ENCODE measurements around the gene DNLZ.

DNLZ gene

DNA sequence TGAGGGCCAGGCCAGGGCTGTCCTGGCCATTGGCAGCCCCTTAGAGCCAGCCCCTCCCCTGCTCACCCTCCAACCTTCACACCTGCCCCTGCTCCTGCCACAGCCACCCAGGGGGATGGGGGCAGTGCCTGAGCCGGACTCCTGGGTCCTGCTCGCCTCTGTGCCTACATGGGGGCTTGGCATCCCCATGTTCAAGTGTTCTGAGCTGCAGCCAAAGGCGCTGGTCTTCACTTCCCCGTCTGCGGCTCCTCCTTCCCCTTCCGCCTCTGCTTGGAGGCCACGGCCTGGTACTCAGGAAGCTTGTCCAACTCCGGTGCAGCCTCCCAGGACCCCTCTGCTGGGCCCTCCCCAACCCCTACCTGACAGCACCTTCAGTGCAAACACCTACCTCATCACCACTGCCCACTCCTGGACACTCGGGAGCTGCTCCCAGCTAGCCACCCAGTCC is 2.3 kb upstream of the DNLZ start:
- DNase-seq (ENCODE audit: insufficient read length): no peak
- FAIRE-seq: no peak
- TF ChIP-seq TAF1 (IDR thresholded peaks at IDR 0.05; ENCODE audit: borderline replicate concordance, low read depth, low read length): no peak
- TF ChIP-seq POLR2A (IDR thresholded peaks at IDR 0.05; ENCODE audit: low read depth, low read length): no peak; the same call in 1 of the 2 replicates
- no peak for TF ChIP-seq POLR2AphosphoS5 (IDR thresholded peaks at IDR 0.05; ENCODE audit: low read depth, low read length)

DNA sequence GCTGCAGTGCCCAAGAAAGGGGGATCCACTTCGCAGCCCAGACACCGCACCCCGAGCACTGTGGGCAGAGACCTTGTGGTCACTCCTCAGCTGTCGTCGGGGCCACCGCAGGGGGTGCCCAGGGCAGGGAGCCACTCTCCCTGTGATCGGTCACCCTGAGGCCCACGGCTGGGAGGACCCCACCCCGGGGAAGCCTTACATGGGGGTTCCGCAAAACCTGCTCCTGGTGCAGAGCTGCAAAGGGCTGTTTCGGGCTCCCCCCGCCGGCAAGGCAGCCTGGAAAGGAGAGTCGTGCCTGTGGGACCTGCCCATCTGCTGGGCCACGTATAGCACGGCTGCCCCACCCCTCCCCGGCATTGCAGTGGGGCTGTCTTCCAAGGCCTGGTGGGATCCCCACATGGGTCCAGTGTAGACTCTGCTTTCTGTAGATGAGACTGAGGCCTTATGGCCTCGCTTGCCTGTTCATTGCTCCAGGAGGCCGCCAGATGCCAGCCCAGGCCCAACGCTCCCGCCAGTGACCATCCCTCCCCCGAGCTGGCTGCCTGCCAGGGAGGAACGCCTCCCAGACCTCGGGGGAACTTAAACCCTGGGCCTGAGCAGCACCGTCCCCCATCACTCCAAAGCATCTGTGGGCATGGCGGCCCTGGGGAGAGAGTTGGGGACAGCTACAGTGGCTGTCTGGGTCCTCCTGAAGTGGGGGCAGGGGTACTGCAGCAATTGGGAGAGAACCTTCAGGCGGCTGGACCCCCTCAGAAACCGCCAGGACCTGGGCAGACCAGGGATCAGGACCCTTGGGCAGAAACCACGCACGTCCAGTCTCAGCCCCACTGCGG is 1.6 kb upstream of the DNLZ start:
- no peak for DNase-seq (ENCODE audit: insufficient read length)
- FAIRE-seq: no peak
- TF ChIP-seq POLR2A (IDR thresholded peaks at IDR 0.05; ENCODE audit: low read depth, low read length) (no peak), TAF1 (IDR thresholded peaks at IDR 0.05; ENCODE audit: borderline replicate concordance, low read depth, low read length) (no peak), POLR2AphosphoS5 (IDR thresholded peaks at IDR 0.05; ENCODE audit: low read depth, low read length) (no peak)

DNA sequence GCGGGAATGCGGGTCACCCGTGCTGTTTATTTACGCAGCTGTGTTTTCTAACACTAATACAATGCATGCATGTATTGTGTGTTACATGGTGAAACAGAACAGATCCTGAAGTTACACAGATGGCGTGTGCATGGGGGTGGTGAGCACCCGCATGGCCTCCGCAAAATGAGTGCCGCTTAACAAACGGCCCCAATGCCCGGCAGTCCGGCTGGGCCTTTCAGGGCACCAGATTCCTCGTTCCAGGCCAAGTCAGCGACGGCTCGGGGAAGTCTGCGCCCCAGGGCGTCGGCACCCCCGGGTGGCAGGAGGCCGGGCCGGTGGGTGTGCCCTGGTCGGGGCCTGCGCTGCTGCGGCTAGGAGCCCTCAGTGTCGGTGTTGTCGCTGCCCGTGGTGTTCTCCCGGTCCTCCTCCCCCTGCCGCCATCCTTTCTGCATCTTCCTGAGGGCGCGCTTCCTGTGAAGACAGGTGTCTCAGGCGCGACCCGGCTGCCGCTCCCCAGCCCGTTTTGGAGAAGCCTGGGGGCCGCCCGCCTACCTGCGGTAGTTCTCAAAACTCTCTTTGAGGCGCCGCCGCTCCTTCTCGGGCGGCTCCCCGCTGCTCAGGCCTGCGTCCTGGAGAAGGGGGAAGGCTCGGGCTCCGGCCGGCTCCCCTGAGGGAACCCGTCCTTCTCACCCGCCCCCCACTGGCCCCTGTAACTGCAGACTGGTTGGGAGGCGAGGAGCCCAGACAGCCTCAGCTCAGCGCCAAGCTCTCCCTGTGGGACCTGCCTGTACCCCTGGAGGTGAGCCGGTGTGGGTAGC is 605 bp upstream of the DNLZ start:
- no peak for DNase-seq (ENCODE audit: insufficient read length)
- TF ChIP-seq TAF1 (IDR thresholded peaks at IDR 0.05; ENCODE audit: borderline replicate concordance, low read depth, low read length) (no peak), POLR2A (IDR thresholded peaks at IDR 0.05; ENCODE audit: low read depth, low read length) (no peak), POLR2AphosphoS5 (IDR thresholded peaks at IDR 0.05; ENCODE audit: low read depth, low read length) (no peak)
- no peak for FAIRE-seq

DNA sequence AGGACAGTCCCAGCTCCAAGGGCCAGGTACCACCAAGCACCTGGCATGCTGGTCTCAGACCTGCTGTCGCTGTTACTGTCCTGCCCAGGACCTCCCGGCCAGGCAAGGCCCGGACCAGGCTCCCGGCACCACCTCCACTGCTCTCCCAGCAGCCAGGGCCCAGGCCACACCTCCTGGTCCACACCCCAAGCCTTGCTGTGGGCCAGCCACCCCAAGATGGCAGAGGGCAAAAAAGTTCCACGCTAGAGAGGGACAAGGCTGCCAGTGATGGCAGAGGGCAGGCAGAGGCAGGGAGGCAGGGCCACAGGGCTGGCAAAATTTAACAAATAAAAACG is 1.1 kb downstream of the DNLZ start:
- DNase-seq (ENCODE audit: insufficient read length): no peak
- no peak for FAIRE-seq
- TF ChIP-seq POLR2AphosphoS5 (IDR thresholded peaks at IDR 0.05; ENCODE audit: low read depth, low read length) (no peak), POLR2A (IDR thresholded peaks at IDR 0.05; ENCODE audit: low read depth, low read length) (no peak), TAF1 (IDR thresholded peaks at IDR 0.05; ENCODE audit: borderline replicate concordance, low read depth, low read length) (no peak)

DNA sequence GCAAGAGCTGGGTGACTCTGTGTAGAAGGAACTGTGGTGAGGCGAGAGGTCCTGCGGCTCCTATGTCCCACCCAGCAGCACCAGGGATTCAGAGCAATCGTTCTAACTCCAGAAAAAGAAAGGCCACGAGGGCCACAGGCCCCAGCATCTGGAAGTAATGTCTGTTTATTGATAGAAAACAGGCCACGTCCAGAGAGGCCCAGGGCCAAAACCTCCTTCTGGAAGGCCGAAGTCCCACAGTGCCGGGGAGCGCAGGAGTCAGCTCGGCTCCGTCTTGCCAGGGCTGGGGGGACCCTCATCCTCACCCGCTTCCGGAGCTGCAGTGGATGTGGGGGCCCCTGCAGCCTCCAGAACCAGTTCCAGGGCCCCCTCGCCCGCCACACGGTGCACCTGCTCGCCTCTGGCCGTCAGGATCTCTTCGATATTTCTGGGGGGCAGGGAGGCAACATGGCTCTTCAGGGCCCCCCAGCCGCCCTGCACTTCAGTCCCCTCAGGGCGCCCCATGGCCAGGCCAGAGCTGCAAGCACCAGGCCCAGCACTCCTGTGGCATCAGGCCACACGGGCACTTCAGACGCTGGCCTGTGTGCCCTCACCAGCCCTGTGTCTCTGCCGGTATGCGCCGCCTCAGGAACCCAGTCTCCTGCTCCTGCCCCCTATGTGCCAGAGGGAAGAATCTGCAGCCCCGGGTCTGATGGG is 1.6 kb downstream of the DNLZ start:
- TF ChIP-seq TAF1 (IDR thresholded peaks at IDR 0.05; ENCODE audit: borderline replicate concordance, low read depth, low read length) (no peak), POLR2A (IDR thresholded peaks at IDR 0.05; ENCODE audit: low read depth, low read length) (no peak), POLR2AphosphoS5 (IDR thresholded peaks at IDR 0.05; ENCODE audit: low read depth, low read length) (no peak)
- FAIRE-seq: no peak
- DNase-seq (ENCODE audit: insufficient read length): no peak

DNA sequence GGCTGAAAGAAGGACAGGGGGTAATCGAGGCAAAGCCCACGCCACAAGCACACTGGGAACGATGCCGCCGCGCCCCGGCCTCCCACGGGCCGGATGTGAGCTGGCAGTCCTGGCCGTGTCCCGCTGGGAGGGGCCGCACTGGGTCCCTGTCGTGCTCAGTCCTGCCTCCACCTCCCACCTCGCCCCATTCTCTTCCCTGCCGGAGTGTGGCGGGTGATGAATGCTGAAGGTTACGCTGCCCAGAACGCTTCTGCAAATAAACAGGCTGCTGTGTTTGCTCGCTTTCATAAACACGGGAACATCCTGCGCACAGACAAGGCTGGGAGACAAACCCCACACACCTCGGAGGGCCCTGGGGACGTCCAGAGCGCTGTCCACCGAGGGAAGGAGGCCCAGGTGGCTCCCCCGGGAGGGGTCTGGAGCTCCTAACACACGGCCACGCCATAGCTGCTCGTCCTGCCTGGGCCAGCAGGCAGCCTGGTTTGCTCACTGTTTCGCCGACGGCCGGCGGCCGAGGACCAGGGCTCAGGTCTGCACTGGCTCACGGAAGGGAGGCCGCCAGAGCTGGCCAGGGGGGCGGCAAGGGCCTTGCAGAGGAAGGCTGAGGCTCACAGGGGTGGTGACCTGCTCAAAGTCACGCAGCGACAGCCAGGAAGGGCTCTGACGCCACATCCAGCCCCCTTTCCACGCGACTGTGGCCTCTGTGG is 2.3 kb downstream of the DNLZ start:
- DNase-seq (ENCODE audit: insufficient read length): no peak
- no peak for TF ChIP-seq TAF1 (IDR thresholded peaks at IDR 0.05; ENCODE audit: borderline replicate concordance, low read depth, low read length)
- no peak for TF ChIP-seq POLR2A (IDR thresholded peaks at IDR 0.05; ENCODE audit: low read depth, low read length)
- TF ChIP-seq POLR2AphosphoS5 (IDR thresholded peaks at IDR 0.05; ENCODE audit: low read depth, low read length): no peak
- FAIRE-seq: no peak

DNA sequence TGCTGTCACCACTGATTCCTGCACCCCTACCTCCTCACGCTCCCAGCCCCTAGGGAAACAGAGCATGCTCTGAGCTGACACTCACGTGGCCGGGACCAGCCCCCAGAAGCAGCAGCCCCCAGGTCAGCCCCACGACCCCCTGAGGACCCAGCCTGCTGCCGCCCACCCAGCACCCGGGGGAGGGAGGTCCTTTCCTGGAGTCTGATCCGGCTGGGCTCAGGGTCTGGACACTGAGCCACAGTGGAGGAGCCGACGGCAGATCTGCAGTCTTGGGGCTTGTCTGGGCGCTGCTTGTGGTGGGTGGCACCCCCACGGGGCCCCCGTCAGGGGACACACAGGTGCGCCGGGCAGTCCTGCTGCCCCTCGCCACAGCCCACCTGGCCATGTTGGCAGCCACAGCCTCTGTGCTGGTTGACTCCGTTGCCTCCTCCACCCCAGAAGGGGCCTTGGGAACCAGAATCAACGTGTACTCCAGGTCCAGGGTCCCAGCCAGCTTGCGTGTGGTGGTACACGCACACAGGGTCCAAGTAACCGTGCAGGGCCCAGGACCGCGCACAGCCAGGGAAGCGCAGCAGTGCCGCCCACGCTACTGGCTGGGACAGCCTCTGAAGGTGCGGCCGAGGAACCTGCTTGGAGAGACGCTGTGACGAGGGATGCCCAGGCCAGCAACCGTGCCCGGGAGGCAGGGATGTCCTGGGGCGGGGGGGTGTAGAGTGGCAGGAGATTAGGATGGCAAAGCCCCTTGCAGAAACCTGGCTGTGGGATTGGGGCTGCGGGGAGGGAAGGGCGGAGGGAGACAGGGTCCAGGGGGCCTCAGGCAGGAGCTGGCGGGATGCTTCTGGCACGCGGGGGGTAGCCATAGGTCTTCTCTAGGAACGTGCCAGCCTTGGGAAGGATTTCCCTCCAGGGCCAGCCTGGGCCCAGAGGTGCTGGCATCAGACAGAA is 3.5 kb downstream of the DNLZ start:
- no peak for DNase-seq (ENCODE audit: insufficient read length)
- TF ChIP-seq TAF1 (IDR thresholded peaks at IDR 0.05; ENCODE audit: borderline replicate concordance, low read depth, low read length) (no peak), POLR2A (IDR thresholded peaks at IDR 0.05; ENCODE audit: low read depth, low read length) (no peak), POLR2AphosphoS5 (IDR thresholded peaks at IDR 0.05; ENCODE audit: low read depth, low read length) (no peak)
- no peak for FAIRE-seq

DNA sequence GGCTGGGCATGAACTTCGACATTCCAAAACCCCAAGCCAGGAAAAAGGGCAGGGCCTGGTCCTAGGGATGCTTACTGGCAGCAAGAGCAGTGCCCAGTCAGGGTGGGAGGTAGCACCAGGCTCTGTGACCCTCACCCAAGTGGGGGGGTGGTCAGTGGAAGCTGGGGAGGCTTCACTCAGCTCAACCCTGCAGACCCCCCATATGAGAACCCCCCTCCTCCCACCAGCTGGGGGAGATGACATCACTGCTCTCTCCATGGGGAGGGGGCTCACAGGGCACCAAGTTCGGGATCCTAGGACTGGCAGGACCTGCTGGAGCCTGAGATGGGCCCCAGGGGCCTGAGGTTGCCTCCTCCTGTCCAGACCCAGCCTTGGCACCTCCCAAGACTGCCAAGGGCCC is 4.7 kb downstream of the DNLZ start:
- no peak for FAIRE-seq
- DNase-seq (ENCODE audit: insufficient read length): no peak
- no peak for TF ChIP-seq POLR2AphosphoS5 (IDR thresholded peaks at IDR 0.05; ENCODE audit: low read depth, low read length)
- TF ChIP-seq TAF1 (IDR thresholded peaks at IDR 0.05; ENCODE audit: borderline replicate concordance, low read depth, low read length): no peak
- TF ChIP-seq POLR2A (IDR thresholded peaks at IDR 0.05; ENCODE audit: low read depth, low read length): no peak

DNA sequence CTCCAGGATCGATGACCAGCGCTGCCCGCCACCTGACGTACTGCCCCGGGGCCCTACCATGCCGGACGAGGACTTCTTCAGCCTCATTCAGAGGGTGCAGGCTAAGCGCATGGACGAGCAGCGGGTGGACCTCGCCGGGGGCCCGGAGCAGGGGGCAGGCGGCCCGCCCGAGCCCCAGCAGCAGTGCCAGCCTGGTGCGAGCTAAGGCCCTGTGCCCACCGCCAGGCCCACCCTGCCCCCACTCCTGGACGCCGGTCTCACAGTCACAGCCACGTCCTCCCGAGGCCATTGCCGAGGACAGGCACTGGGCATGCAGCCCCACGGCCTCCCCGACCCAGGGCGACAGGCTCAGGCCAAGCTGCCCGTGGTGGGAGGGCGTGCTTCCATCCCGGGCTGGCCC is 5.5 kb downstream of the DNLZ start:
- TF ChIP-seq POLR2A (IDR thresholded peaks at IDR 0.05; ENCODE audit: low read depth, low read length) (no peak), POLR2AphosphoS5 (IDR thresholded peaks at IDR 0.05; ENCODE audit: low read depth, low read length) (peak; percentile 29; the same call in 1 of the 2 replicates)
- FAIRE-seq (no peak), DNase-seq (ENCODE audit: insufficient read length) (no peak)

DNA sequence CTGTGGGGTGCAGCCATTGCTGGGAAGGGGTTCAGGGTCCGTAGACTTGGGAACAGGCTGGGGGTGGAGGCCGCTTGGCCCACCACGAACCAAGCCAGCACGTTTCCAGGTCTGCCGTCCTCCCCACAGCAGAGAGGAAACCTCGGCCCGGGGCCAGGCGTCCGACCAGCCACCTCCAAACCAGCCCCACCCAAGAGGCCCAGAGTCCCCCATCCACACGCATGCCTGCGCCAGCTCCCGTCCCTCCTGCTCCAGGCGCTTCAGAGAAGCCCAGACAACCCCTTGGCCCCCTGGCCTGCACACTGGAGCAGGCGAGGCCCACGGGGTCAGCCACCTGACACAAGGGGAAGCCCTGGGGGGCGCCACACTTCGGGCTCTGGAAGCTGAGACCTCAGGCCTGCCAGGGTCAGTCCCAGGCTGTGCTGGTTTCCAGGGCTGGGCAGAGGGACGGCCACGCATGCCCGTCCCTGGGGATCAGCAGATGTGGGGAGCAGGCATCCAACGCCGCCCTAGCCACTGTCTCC is 6.3 kb downstream of the DNLZ start:
- DNase-seq (ENCODE audit: insufficient read length): no peak
- TF ChIP-seq POLR2A (IDR thresholded peaks at IDR 0.05; ENCODE audit: low read depth, low read length) (no peak), POLR2AphosphoS5 (IDR thresholded peaks at IDR 0.05; ENCODE audit: low read depth, low read length) (no peak), TAF1 (IDR thresholded peaks at IDR 0.05; ENCODE audit: borderline replicate concordance, low read depth, low read length) (no peak)
- FAIRE-seq: no peak

Data from GM12892 (cell line).